ENCODE measurements around the gene CYP20A1.
"Not testable (repeated sequence)": the region's sequence is repeated elsewhere in the genome, so short reads cannot be mapped to it uniquely, and the experiment has no call there.

CYP20A1 gene

DNA sequence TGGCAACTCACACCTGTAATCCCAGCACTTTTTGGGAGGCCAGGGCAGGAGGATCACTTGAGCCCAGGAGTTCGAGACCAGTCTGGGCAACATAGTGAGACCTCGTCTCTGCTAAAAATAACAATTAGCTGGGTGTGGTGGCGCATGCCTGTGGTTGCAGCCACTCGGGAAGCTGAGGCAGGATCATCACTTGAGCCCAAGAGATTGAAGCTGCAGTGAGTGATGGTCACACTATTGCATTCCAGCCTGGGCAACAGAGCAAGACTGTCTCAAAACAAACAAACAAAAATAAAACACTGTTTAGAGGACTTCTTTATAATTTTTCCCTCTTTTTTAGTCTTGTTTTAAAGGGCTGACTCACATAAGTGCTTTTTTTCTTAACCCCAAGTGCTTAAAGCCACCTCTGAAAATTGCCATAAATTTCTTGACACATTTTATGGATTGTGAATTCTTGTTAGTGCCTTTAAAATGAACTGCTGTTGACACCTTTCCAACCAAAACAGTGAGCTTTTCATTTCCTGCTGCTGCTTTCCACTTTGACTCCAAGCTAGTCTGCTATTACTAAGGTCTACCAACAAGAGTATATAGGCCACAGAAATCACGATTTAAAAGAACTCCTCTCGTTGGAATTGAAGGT lies 41.7 kb downstream of the CYP20A1 start:
- no peak for DNase-seq

DNA sequence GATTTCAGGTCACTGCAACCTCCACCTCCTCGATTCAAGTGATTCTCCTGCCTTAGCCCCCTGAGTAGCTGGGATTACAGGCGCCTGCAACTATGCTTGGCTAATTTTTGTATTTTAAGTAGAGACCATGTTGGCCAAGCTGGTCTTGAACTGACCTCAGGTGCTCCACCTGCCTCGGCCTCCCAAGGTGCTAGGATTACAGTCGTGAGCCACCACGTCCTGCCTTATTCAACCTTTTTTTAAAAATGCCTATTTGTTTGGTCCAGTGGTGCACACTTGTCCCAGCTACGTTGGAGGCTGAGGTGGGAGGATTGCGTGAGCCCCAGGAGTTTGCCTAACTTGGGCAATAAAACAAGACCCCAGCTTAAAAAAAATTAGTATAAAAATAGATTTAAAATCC lies 43.3 kb downstream of the CYP20A1 start:
- no peak for DNase-seq

DNA sequence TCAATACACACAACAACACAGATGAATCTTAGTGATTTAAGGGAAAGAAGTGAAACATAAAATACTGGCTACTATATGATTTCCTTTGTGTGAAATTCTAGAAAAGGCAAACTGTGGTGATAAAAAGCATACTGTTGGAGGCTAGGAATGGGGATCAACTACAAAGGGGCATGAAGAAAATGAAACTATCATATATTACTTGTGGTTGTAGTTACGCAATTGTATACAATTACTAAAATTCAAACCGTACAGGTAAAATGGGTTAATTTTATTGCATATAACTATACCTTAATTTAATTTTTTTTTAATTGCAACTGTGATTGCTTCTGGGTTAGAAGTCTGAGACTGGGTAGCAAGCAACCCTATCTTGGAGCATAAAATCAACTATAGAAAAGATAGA lies 47.7 kb downstream of the CYP20A1 start:
- DNase-seq: no peak

DNA sequence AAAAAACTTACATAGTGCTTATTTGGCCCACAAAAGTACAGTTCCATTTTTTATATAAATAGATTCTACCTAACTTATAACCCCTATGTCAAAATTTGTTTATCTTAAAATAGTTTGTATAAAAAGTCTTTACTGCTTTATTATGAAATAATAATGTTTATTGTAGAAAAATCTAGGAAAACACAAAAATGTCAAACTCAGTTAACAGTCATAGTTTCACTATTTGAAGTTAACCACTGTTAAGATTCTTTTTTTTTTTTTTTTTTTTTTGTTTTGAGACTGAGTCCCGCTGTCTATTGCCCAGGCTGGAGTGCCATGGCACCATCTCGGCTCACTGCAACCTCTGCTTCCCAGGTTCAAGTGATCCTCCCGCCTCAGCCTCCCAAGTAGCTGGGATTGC lies 62.8 kb downstream of the CYP20A1 start:
- no peak for DNase-seq

DNA sequence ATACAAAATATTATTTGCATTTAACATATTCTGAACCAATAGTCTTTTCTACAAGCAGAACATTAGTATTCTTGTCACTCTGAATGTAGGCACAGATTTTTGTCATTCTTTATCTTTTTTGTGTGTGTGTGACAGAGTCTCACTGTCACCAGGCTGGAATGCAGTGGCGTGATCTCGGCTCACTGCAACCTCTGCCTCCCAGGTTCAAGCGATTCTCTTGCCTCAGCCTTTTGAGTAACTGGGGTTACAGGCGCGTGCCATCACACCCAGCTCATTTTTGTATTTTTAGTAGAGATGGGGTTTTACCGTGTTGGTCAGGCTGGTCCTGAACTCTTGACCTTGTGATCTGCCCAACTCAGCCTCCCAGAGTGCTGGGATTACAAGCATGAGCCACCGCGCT lies 63.8 kb downstream of the CYP20A1 start:
- not testable (repeated sequence) for DNase-seq

DNA sequence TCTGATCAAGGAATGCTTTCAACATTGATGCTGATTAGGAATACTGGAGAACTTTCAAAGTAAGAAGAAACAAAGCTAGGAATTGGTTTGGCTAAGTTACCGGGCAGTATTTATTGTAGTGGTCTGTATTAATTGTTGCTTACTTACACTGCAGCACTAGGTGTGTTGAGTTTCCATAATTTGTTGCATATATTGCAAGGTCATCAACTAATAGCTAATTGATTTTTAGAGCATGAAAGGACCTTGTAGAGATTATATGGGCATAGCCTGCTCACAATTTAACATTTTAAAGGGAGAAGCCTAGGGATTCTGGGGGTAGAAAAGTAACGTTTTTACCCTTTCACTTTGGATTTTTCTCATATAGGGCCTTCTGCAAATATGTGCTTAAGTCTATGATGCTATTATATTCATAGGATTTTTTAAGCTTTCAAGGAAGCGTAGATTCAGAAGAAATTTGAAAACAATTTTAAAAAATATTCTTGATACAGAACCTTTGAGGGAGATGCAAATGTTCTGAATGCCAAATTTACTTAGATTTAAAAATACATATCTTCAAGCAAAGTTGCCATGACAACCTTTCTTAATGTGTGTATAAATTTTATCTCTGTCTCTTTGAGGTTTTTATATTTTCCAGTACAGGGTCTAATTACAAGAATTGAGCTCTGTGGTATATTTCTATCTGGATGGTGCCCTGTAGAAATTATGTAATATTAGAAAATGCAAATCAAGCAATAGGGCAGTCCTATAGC lies 72.0 kb downstream of the CYP20A1 start:
- DNase-seq: no peak

DNA sequence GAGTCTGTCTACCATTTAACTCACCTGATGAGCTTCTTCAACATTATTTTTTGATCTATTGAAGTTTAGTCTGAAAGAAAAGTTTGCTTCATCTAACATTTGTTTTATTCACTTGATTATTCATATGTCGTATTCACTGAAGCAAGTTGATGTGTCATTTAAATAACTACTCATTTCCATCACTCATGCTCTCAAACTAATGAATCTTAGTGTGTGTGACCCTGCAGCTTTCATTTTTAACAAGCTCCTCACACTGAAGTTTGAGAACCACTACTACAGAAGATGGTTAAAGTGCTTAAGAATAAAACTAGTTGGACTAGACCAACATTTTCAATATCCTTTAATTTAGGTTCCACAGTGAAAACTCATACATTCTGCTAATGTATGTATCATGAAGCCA lies 87.5 kb downstream of the CYP20A1 start:
- DNase-seq: no peak

DNA sequence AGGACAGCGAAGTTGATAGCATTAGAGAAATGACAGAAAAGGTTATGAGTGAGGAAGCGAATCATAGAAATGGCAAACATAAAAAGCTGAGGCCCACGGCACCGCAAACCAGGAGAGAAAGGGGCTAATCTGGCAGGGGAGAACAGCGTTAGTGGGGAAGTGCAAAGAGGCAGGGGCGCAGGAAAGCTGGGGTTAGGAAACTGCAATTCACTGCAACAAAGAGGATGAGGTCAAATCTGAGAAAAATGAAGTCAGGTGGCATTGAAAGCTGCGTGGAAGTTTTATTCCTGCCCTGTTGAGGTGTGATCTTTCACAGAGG lies 88.7 kb downstream of the CYP20A1 start:
- DNase-seq: peak in 5 of 56 donors; percentile 36 to 67 (median 43)

DNA sequence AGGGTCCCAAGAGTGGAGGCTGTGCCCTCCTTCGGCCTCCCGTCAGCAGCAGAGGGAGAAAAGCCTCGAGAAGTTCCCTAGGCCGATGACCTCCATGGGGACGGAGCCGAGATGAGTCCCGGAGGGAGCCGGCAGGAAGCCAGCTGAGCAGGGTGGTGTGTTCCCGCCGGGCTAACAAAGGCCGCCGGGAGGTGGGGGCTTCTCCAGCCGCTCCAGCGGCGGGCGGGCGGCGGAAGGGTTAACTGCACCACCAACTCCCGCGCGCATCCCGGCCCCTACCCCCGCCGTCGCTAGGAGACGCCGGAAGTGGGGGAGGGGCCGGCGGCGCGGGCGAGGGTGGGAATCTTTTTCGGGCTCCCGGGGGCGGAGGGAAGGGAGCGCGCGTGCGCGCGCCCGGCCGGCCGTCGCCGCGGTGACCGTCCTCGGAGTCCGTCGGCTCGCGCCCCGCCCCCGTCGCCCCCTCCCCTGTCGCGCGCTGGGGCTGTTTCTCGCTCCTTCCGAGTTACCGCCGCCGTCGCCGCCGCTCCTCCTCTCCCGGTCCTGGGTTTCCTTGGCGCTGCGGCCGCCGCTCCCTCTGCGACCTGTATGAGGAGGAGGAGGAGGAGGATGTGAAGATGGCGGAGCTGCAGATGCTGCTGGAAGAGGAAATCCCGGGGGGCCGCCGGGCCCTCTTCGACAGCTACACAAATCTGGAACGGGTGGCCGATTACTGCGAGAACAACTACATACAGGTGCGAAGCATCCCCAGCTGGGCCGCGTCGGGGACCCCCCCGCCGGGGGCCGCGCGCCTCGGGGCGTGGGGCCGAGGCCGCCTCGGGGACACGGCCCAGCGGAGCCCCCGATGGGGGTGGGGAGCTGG lies 89.3 kb downstream of the CYP20A1 start, which contains the start of gene ABI2:
Gene ABI2, plus strand, starts transcription at position 494 of the 859 bp plus-strand sequence. Its CDS starts 121 bp downstream, at position 615.
- peak; percentile 15 to 93 (median 82) for DNase-seq

DNA sequence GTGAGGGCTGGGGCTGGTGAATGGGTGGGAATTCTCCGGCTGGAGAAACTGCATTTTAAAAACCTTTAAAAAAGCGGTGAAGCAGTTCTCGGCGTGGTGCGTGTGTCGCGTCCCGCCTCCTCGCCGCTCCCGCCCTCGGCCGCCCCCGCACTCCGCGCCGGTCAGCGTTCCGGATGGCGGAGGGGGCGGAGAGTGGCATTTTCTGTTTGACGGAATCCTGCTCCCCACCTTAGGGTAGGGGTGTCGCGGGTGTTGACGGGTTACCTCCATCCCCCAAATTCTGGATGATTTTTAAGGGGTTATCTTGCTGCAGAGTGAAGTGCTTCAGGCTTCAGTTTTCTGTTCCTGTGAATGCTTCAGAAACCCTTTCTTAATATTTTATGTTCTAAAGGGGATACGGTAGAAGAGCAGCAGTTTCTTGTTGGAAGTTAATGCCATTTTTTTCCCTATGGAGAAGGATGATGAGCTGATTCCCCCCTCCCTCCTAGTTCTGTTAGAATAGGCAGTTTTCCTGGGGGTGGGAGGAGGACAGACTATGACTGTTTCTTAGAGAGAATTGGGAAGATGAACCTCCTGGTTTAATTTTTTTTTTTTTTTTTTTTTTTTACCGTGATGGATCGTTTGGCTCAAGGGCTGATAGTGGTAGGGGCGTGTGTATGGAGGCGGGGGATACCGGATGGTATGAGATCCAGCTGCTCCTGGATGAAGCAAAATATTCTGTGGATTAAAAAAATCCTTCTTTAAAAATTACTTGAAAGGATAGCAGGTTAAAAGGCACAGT lies 90.1 kb downstream of the CYP20A1 start:
- peak in 35 of 56 donors; percentile 5 to 70 (median 44) for DNase-seq

DNA sequence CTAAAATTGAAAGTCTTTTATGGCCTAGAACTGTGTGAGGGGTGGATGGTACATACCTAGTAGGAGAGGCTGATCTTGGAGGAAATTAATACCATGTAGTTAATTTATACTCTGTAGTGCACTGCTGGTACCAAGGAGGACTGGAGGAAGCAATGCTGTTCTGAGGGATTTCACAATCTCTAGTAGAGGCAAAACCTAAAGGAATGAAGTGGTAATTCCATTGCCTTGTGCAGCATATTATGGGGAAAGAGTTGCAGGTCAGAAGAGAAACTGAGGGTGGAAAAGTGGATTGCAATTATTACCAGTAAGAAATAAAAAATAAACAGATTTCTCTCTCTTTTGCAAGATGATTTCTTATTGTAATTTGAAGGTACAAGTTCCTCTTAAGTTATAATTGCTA lies 91.6 kb downstream of the CYP20A1 start:
- DNase-seq: no peak

DNA sequence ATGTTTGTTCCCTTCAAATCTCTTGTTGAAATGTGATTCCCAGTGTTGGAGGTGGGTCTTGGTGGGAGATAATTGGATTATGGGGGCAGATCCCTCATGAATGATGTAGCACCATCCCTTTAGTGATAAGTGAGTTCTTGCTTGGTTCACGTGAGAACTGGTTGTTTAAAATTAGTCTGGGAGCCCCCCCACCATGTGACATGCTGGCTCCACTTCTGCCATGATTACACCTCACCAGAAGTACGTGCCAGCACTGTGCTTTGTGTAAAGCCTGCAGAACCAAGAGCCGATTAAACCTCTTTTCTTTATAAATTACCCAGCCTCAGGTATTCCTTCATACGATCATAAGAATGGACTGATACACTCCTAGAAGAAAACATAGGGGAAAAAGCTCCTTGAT lies 99.5 kb downstream of the CYP20A1 start:
- no peak for DNase-seq

DNA sequence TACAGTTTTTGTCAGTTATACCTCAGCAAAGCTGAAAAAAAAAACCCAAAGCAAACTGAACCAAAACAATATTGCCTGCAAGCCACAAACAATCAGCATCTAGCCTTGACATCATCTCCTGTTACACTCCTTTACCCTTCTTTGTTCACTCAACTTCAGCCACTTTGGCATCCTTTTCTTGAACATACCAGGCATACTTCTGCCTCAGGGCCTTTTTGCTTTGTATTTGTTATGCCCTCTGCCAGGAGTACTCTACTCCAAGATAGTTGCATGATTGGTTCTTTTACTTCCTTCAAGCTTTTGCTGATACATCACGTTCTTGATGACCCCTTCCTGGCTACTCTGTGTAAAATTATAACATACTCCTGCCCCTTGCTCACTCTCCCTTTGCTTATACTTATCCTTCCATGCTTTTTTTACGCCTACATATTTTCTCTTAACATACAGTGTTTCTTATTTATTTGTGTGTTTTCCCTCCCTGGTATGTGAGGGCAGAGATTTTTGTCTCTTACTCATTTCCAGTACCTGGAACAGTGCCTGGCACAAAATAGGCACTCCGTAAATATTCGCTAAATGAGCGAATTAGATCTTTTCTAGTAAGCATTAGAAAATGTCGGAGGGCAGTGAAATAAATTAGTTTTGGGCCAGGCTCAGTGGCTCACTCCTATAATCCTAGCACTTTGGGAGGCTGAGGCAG lies 102.1 kb downstream of the CYP20A1 start:
- DNase-seq: no peak

DNA sequence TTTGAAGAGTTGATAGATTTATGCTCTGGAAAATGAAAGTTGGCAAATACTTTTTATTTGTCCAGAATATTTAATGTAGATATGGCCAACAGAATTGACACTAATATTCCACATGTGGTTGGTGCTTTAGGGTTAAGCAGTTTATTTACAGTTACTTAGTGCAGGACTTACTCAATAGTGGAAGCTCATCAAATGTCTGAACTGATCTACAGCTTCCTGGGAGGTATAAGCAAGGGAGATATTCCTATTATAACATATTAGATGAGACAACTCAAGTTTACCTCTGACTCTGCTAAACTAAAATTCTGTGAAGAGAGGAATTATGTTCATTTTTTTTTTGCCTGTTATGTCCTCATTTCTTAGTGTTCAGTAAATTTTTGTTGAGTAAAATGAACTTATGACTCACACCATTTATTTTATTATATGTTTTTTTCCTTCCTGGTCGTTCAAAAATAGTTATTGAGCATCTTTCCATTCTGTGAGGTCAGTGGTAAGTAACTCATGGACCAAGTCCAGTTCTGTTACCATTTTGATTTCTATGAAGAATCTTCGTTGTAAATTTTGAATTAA lies 103.0 kb downstream of the CYP20A1 start:
- no peak for DNase-seq

DNA sequence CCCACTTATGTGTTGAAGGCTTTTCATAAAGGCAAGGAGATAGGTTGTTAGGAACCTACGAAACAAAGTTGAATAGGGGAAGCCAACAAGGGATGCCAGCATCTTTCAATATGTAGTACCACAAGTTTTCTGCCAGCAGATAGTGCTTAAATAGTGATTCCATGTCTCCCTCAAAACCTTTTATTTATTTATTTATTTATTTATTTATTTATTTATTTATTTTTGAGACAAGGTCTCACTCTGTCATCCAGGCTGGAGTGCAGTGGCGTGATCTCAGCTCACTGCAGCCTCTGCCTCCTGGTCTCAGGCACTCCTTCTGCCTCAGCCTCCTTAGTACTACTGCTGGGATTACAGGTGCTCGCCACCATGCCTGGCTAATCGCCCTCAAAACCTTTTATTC lies 103.6 kb downstream of the CYP20A1 start:
- DNase-seq: not testable (repeated sequence)

DNA sequence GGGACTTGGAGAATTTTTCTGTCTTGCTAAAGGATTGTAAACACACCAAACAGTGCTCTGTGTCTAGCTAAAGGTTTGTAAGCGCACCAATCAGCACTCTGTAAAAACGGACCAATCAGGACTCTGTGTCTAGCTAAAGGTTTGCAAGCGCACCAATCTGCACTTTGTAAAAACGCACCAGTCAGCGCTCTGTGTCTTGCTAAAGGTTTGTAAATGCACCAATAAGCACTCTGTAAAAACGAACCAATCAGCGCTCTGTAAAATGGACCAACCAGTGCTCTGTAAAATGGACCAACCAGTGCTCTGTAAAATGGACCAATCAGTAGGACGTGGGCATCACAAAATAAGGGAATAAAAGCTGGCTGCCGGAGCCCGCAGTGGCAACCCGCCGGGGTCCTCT lies 105.8 kb downstream of the CYP20A1 start:
- DNase-seq: no peak

DNA sequence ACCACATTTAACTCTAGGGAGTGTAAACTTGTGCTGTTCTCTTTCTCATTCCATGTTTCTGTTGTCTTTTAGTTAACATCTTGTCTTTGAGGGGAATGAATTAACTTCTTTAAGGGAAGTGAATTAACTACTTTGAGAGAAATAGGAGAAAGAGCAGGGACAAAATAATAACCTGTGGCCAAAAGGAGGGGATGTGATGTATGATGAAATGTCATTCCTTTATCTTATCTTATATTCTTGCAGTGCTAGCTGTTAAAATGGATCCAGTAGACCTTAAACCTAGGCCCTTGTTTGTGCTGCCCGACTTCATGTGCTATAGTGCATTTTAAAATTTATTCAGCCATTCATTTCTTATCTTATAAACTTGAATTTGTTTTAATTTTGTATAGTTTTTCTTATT lies 107.8 kb downstream of the CYP20A1 start:
- no peak for DNase-seq

DNA sequence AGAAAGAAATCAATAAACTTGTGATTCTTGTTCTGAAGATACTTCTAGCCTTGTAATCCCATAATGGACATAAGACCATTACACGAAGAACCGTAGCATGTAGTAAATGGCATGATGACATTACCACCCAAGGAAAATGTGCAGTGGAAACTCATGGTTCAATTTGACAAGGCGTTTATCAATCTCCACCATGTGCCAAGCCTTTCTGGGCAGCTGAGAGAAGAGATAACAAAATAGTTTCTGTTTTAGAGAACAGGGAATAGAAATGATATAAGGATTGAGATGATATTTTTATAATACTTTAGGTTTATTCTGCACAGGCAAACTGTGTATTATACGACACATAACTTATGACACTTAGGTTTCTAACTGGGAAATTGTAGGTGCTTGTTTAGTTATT lies 108.6 kb downstream of the CYP20A1 start:
- no peak for DNase-seq

DNA sequence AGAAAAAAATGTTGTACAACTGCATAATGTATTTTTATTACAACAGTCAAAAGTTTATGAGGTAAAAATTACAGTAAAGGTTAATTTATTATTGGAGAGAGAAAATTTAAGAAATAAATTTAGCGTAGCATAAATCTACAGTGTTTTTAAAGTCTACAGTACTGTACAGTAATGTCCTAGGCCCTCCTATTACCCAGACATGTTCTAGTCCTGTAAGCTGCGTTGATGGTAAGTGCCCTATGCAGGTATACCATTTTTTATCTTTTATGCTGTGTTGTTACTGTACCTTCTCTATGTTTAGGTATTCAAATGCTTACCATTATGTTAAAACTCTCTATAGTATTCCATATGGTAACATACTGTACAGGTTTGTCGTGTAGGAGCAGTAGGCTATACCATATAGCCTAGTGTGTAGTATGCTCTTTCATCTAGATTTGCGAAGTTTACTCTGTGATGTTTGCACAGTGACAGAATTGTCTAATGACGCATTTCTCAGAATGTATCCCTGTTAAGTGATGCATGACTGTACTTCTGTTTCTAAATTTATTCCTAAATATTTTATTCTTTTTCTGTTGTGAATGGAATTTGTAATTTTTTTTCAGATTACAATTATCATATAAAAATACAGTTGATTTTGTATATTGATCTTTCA lies 113.9 kb downstream of the CYP20A1 start:
- no peak for DNase-seq

DNA sequence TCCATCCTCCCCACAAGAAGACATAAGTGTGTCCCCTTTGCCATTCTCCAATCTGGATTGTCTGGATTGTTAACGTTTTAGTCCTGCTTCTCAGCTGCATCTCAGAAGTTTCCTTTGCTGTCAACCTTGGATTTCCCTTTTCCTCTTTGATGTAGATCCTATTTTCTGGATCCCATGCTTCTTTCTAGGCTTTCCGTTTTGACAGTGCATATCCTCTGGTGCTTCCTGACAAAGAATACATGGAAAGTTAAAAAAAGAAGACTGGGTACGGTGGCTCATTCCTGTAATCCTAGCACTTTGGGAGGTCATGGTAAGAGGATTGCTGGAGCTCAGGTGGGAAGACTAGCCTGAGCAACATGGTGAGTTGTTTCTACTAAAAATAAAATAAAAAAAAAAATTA lies 116.1 kb downstream of the CYP20A1 start:
- no peak for DNase-seq

Measured in nucleus accumbens (tissue), 56 donors.